HG03139 (cell line): ENCODE results near the gene PLA2G3.
"Not testable (repeated sequence)": the region's sequence is repeated elsewhere in the genome, so short reads cannot be mapped to it uniquely, and the experiment has no call there.

Source experiments
- ATAC-seq: cut with Tn5 transposase; IDR thresholded peaks from one replicate; pipeline ENCODE4 v1.9.1; 2021; ENCODE audit not compliant: unreplicated experiment

Gene PLA2G3

DNA sequence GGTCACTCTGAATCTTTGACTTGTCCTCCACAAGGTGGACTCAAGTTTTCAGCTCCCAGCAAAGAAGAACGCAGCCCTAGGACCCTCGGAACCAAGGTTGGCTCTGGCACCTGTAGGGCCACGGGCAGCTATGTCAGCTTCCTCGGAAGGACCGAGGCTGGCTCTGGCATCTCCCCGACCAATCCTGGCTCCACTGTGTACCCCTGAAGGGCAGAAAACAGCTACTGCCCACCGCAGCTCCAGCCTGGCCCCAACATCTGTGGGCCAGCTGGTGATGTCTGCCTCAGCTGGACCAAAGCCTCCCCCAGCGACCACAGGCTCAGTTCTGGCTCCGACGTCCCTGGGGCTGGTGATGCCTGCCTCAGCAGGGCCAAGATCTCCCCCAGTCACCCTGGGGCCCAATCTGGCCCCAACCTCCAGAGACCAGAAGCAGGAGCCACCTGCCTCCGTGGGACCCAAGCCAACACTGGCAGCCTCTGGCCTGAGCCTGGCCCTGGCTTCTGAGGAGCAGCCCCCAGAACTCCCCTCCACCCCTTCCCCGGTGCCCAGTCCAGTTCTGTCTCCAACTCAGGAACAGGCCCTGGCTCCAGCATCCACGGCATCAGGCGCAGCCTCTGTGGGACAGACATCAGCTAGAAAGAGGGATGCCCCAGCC is 15.4 kb downstream of the PLA2G3 start:
- no peak for ATAC-seq

DNA sequence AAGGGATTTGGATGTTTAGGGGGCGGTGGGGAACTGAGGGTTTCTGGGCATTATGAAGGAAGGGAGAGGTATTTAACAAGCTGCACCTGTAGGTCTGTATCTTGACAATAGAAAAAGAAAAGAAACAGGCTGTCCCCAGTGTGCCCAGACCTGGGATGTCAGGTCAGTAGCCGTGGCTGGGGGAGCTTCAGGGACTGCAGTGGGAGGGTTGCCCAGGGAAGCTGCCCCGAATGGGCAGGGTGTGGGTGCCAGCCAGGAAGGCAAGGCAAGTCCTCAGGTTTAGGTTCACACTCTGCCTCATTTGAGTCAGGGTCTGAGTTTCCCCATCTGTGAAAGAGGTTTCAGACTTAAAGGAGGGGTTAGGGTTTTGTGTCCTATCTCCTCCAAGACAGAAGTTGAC is 16.0 kb downstream of the PLA2G3 start:
- ATAC-seq = no peak

DNA sequence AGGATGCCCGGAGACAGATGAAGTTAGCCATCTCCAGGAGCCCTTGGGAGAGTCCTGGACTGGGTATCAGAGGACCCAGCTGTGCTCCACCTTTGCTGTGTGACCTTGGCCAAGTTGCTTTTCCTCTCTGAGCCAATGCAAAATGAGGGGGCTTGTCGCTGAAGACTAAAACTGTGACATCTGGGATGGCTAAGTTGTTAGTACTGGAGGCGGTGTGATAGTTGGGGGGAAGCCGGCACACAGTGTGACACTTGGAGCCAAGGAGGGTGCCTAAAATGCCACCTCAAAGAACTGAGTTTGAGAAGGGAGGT is 17.1 kb downstream of the PLA2G3 start:
- ATAC-seq = no peak

DNA sequence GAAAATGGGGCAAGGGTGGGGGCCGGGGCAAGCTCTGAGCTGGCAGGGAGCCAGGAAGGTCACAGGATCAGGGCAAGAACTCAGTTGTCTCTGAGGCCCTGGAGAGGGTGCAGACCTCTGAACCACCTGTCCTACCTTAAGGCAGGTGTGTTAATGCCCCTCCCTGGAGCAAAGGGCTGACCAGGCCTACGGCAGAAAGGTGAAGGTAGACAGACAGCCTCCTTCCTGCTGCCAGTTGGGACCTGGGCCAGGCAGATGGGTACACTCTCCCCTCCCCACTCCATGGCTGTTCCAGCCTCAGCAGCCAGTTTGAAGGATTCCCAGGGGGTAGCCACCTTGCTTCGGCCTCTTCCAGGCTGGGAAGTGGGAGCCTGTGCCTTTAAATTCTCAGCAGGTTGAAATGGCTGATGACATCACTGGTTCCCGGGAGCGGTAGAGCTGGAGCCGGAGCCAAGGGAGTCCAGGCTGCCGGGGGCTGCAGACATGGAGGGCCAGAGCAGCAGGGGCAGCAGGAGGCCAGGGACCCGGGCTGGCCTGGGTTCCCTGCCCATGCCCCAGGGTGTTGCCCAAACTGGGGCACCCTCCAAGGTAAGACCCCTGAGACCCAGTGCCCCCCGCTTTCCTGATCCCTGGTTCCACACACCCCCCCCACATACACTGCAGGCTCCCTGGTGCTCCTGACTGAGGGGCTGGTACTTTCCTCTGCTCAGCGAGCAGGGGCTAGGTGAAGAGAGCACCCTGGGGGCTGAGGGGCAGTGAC is 17.6 kb downstream of the PLA2G3 start, which contains the start of gene INPP5J:
TSS of gene INPP5J (plus strand) at position 435 of the 760 bp plus-strand sequence. CDS start at position 484, 49 bp downstream.
- no peak for ATAC-seq

DNA sequence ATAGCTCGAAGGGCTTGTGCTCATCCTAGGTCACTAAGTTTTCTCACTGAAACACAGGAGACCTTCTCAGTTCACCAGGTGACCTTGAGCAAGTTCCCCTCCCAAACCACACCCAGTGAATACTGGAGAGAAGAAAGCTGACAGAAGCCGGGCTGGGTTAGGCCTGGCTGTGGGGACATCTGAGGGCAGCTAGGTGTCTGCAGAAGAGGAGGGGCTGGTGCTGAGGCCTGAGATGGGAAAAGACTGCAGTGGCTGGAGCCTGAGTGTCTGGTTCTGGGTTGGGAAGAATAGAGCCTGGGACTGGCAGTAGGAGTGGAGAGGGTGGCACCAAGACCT is 18.1 kb downstream of the PLA2G3 start:
- ATAC-seq = no peak

DNA sequence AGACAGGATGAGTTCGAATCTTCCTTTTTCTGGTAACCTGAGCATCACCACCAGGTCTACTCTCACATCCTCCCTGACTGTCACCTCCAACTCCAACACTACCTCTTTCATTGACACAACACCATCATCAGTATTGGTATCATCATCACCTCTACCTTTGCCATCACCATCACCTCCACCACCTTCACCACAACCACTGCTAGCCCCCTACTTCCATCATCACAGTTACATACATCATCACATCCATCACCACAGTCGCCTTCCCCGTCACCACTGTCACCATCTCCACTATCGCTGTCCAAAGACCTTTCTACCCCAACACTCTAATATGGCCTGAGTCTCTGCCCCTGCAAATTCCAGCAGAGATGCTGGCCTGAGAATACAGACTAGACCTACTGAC is 18.9 kb downstream of the PLA2G3 start:
- no peak for ATAC-seq

DNA sequence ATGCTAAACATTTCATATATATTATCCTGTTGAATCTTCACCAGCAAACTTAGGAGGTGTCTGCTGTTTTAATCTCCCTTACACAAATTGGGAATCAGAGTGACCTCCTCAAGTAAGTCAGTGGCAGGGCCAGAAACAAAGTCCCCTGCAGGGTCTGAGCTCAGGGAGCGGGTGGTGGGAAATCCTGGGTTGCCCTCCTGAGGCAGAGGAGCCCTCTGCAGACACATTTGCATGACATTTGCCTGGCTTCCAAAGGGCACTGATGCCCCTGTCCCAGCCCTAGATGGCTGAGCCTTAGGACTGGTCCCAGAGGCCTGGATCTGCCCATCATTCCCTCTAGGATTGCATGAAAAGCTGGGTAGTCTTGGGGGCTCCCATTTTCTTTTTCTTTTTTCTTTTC is 19.7 kb downstream of the PLA2G3 start:
- no peak for ATAC-seq

DNA sequence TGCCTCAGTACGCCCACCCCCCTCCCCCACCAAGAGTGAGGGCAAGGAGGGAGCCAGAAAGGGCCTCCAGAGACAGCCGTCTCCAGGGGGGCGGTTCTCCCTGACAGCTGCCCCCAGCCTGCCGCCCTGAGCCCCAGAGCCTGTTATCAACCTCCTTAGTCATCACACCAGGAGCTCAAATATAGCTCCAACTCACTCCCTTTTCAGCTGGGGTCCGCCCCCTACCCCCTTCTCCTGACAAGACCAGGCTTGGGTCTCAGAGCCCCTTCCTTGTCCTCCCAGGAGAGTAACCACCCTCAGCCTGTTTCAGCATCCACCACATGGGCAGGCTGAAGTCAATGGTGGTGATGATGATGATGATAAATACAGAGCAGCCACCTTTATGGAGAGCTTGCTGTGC is 20.1 kb downstream of the PLA2G3 start:
- ATAC-seq = no peak

DNA sequence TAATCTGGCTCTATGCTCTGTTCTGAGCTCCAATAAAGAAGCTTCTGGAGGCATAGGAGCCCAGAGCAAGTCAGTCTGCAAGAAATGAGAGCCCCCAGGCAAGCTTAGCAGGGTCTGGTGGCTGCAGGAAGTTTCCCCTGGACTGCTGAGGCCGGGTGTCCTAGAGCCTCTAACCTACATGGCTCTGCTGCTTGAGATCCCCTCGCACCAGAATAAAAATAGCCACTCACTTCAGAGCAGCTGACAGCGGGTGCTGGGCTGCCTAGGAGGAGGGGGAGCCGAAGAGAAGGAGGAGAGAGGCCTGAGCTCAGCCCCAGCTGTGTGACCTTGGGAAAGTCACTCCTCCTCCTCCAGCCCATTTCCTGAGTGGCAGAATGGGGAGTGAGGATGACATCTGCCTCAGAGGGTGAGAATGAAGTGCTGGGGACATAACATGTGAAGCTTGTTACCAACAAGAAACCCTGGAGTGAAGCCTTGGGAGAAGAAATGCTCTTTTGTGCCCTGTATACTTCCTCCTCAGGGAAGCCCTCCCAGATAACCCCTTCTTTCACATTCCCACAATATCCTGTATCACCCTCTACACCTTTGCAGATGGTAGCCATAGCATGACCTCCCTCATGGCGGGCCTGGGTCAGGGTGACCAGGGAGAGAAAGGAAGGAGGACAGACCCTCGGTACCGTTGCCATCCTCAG is 21.1 kb downstream of the PLA2G3 start:
- ATAC-seq = no peak

DNA sequence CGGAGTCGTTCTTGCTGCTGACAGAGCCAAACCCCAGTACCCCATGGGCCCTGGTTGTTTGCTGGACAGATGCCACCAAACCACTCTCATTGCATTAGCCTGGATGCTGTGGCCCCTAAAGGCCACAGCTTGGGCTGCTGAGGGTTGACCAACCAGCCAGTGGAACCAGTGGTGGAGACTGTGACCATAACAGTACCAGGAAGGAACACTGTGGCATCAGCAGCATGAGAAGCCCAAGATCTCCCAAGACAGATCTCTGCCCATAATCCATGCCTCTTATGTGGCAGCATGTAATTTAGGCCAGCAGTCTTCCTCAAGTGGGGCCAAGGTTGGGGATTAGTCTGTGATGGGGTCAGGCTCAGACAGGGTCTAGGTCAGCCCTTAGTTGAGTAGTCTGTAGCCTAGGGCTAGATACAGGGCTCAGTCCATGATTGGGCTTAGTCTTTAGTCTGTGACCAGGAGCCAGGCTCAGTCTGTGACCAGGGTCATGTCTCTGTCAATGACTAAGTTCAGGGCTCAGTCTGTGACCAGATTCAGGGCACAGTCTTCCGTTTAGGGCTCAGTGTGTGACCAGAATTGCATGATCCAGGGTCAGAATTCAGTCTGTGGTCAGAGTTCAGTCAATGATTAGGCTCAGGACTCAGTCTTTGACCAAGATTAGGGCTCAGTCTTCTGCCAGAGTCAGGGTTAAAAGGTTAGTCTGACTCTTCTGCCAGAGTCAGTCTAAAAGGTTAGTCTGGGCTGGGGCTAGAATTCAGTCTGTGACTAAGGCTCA is 22.1 kb downstream of the PLA2G3 start:
- no peak for ATAC-seq

DNA sequence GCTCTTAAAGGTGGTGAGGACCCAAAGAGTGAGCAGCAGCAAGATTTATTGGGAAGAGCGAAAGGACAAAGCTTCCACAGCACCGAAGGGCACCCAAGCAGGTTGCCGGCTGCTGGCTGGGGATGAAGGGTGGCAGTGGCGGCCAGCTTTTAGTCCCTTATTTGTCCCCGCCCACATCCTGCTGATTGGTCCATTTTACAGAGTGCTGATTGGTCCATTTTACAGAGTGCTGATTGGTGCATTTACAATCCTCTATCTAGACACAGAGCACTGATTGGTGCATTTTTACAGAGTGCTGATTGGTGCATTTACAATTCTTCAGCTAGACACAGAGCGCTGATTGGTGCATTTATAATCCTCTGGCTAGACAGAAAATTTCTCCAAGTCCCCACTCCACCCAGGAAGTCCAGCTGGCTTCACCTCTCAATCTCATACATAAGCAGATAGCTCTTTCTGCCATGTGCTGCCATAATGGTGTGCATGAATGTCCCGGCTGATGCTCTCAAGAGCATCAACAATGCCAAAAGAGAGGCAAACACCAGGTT is 27.7 kb downstream of the PLA2G3 start:
- not testable (repeated sequence) for ATAC-seq

DNA sequence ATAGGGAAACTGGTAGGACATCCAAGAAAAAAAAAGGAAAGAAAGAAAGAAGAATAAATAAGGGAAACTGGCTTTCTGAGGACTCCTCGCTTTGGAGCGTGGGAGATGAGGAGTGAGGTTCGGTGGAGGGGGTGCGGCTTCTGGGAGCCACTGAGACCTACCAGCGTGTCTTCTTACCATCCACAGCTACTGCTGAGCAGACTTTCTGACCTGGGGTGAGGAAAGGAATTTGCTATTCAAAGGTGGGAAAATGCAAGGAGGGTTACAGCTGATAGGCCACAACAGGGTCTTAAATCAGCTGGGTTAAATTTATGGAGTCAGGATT is 32.5 kb downstream of the PLA2G3 start:
- peak; percentile 11 for ATAC-seq

DNA sequence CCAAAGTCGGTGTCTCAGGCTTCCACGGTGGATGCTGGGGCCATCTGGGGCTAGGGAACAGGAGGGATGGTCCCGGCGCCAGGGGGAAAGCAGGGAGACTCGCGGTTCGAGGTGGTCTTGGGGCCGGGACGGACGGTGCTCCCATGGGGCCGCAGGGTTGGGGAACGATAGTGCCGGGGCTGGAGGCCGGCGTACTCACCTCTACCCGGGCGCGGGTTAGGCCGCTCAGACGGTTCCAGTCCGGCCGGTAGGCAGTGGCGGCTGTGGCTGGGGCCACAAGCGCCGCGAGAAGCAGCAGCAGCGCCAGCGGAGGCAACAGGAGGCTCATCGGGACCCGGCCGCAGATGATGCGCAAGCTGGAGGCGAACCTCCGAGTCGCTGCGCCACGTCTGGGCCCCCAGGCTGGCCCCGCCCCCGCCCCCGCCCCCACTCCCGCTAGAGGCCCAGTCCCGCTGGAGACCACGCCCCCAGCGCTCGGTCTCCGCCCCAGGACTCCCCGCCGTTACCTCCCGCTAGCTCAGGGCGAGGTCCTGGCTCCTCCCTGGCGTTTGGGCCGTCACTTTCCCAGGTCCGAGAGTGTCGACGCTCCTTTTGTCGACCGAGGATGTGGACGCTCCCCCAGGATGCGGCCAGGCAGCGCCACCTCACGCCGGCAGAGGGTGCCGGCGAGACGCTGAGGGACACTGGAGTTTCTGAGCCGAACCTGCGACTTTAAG is 33.0 kb downstream of the PLA2G3 start, which contains the start of gene SELENOM:
TSS of gene SELENOM (minus strand) at position 391 of the 716 bp plus-strand sequence. CDS start at position 328, 63 bp downstream.
- peak; percentile 76 for ATAC-seq

DNA sequence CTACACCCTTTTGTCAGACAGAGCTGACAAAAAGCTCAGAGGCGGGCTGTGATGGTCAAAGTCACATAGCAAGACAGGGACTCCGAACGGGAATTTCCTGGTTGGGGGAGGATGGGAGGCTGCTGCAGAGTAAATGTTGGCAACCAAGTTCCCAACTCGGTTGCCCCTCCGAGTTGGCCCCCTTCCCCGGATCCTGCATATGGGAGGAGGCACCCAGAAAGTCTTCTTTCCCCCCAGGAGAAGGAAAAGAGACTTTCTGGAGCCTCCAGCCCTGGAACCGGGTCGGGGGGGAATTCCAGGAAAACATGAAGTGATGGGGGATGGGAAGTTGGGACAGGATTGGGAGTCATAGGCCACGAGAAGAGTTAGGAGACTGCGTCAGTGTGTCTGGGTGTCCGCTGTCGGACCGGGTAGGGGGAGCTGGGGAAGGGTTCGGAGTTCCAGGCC is 33.6 kb downstream of the PLA2G3 start:
- no peak for ATAC-seq

DNA sequence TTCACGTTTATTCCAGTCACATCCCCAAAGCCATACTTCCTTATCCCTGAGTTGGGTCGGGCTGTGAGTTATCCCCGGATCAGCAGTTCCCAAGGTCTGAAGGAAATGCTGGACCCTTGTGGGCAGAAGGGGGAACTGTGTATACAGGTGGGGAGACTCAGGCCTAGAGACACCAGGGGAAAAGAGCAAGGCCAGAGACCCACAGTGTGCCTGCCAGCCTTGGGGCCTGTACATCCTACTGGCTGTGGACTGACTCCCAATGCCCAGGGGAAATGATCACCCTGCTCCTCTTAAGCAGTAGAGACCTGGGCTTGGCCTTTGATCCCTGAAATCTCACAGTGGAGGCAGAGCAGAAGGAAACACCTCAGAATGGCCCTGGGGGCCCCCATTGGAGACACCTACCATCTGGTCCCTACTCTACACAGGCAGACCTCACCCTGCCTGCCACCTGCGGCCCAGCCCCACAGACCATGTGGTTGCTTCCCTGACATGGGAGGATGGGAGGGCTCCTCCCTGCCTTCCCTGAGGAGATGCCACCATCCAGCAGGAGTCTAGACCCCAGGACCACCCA is 34.2 kb downstream of the PLA2G3 start:
- no peak for ATAC-seq

DNA sequence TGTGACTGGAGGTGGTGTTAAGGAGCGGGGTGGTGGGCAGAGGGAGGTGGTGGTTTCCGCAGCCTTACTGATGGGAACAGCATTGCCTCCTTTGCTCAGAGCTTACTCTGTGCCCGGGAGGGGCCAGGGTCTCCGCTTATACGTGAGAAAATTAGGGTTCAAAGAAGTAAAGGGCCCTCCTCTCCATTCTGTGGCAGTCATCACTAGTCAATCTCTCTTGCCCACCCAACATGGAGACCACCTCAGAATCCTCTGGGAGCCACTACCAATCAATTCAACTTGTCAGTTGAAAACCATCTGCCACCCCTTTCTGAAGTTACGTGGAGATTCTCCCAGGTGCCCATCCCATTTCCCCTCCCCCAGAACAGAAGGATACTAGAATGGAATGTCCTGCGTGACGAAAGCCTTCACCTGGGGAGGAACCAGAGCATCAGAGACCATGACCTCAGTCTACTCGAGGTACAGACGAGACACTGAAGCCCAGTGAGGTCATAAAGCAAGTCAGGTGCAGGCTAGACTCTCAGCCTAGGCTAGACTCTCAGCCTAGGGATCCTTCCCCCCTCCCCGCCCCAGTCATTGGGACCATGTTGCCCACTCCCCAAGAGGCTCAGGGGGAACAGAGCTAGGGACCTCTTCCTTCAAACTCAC is 34.9 kb downstream of the PLA2G3 start:
- ATAC-seq = no peak

DNA sequence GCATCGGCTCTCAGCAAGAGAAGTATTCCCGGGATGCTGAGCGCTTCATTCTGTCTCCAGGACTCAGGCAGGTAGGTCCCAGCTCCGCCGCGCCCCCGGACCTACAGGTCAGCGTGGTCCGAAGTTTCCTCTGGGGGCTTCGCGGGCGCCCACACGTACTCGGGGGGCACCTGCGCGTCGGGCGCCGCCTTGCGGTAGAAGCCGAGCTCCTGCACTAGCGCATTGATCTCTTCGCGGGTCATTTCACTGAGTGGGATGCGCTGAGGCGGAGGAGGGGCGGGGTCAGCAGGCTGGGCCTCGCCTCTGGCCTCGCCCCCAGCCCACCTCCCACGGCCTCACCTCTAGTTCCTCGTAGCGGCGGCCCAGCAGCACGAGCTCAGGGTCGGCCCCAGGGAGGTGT is 35.4 kb downstream of the PLA2G3 start:
- ATAC-seq = no peak

DNA sequence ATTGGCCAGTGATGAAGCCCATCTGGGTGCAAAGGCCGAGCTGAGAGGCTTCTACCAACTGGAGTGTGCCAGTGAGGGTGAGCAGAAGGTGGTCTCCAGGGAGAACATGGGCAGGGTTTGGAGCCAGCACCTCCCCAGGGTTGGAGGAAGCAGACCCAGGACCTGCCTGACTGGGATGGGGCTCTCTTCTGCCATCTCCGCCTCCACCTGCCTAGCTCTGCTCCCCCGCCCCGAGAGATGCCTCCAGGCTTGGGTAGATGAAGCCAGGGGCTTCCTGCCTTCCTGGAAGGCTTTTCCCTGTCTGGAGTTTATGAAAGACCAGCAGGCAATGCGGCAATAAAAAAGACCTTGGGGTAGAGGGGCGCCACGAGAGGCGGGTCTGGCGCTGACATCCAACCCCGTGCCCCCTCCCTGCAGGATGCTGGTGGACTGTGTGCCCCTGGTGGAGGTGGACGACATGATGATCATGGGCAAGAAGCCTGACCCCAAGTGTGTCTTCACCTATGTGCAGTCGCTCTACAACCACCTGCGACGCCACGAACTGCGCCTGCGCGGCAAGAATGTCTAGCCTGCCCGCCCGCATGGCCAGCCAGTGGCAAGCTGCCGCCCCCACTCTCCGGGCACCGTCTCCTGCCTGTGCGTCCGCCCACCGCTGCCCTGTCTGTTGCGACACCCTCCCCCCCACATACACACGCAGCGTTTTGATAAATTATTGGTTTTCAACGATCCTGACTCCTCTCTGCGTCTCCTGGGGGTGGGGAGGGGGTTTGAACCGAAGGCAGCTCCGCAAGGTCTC is 36.2 kb downstream of the PLA2G3 start:
- no peak for ATAC-seq

DNA sequence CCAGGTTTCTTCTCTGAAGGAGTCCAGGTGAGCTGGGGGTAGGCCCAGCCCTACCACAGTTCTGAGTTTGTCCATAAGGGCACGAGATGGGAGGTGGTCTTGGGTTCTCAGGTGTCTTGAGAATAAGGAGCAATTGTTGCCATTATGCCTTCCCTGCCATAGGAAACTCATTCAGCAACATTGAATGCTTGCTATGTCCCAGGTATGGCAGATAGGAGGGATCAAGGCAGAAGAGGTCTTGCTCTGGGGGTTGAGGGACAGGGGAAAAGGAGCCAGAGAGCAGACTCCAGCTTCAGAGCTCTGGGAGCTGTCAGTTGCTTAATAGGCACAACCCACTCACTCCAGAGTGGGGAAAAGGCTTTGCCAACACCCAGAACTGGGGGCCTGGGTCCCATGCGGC is 37.2 kb downstream of the PLA2G3 start:
- no peak for ATAC-seq
